Endothelial cell of umbilical vein (primary cell): Measurements from ENCODE around the gene ZNF740. TPM values are rescaled to one million over a fixed set of nuclear protein-coding genes. Genes with fewer than 3 reads are reported as not detected.

Source experiments
- BruUV-seq: library from RNA; stranded (reverse); fragments of 400-500 nt; replicated peaks from 2 replicates; lab custom pipeline; 2021; lab: Mats Ljungman, UMichigan
- CTCF ChIA-PET: fragments of 300-600, 350-600 bp; sonication (Branson Sonifier 250); formaldehyde crosslinking; loops from one replicate; lab custom pipeline; 2021; ENCODE audit warnings: antibody characterized with exemption, inconsistent platforms; lab: Charles Lee
- POLR2A ChIA-PET: fragments of 300-600, 350-600 bp; sonication (Branson Sonifier 250); formaldehyde crosslinking; loops from one replicate; lab custom pipeline; 2021; ENCODE audit warnings: antibody characterized with exemption, inconsistent platforms; lab: Charles Lee
- DNase-seq: peaks from one replicate; pipeline ENCODE4 v3.0.0-alpha.2; 2011; ENCODE audit warnings: low read depth, low spot score
- FAIRE-seq: peaks from 2 replicates; lab custom pipeline; 2011; peaks lifted over from hg19 to GRCh38; lab: Jason Lieb, UNC
- H2AFZ ChIP-seq: 2 replicates; pipeline ENCODE4 v1.6.0; 2012; ENCODE audit warnings: low read depth, low read length, control low read depth, inconsistent platforms
- H3K27ac ChIP-seq: 2 replicates; pipeline ENCODE4 v1.5.1; 2011; ENCODE audit warnings: low read depth, mild to moderate bottlenecking, control low read depth, low read length, moderate library complexity; ENCODE audit not compliant: insufficient read depth
- H3K27me3 ChIP-seq, 2 experiments: 2 replicates each; pipeline versions ENCODE4 v1.6.0 to v1.6.1; 2011; ENCODE audit warnings: low read length in 2 of 2, mixed read lengths in 1 of 2; ENCODE audit not compliant: control insufficient read depth in 2 of 2, insufficient read depth in 2 of 2
- H3K36me3 ChIP-seq, 2 experiments: 2 replicates in 1 of 2; 3 replicates in 1 of 2; pipeline ENCODE4 v1.5.1; 2011; ENCODE audit warnings: low read length in 2 of 2, mild to moderate bottlenecking in 1 of 2, moderate library complexity in 1 of 2; ENCODE audit not compliant: control insufficient read depth in 2 of 2, insufficient read depth in 2 of 2; ENCODE audit errors: extremely low read depth in 1 of 2
- H3K4me1 ChIP-seq: 3 replicates; pipeline ENCODE4 v1.5.1; 2011; ENCODE audit warnings: mild to moderate bottlenecking, low read length; ENCODE audit not compliant: control insufficient read depth, insufficient read depth; ENCODE audit errors: extremely low read depth
- H3K4me2 ChIP-seq: 2 replicates; pipeline ENCODE4 v1.6.1; 2011; ENCODE audit warnings: low read length, control low read depth, mixed read lengths; ENCODE audit not compliant: insufficient read depth
- H3K4me3 ChIP-seq, 3 experiments: fragments of 200-600 bp in 1 of 3; sonication (generic), shearing (Covaris generic) in 1 of 3; replicated peaks in 1 of 3; 2 replicates each; pipeline ENCODE4 v1.5.1; 2011 to 2016; ENCODE audit warnings: control low read depth in 3 of 3, low read length in 3 of 3, mild to moderate bottlenecking in 2 of 3, inconsistent platforms in 1 of 3, low read depth in 1 of 3, moderate library complexity in 1 of 3; ENCODE audit not compliant: insufficient read depth in 1 of 3
- H3K79me2 ChIP-seq: 2 replicates; pipeline ENCODE4 v1.6.0; 2012; ENCODE audit warnings: low read length, inconsistent platforms; ENCODE audit not compliant: control insufficient read depth, insufficient read depth
- H3K9ac ChIP-seq: replicated peaks from 2 replicates; pipeline ENCODE3; 2011; ENCODE audit warnings: low read length, control low read depth; ENCODE audit not compliant: insufficient read depth; ENCODE audit errors: extremely low read depth
- H3K9me1 ChIP-seq: replicated peaks from 3 replicates; pipeline ENCODE4 v1.6.0; 2011; ENCODE audit warnings: mild to moderate bottlenecking, low read length; ENCODE audit not compliant: control insufficient read depth, insufficient read depth; ENCODE audit errors: extremely low read depth
- H3K9me3 ChIP-seq: replicated peaks from 2 replicates; pipeline ENCODE4 v1.5.1; 2012; ENCODE audit warnings: low read length, inconsistent platforms; ENCODE audit not compliant: control insufficient read depth, insufficient read depth
- H4K20me1 ChIP-seq: replicated peaks from 2 replicates; pipeline ENCODE3; 2011; ENCODE audit warnings: mild to moderate bottlenecking, low read length; ENCODE audit not compliant: control insufficient read depth, insufficient read depth; ENCODE audit errors: extremely low read depth
- EZH2 ChIP-seq: IDR thresholded peaks from 2 replicates; pipeline ENCODE4 v1.6.1; 2012; ENCODE audit warnings: borderline replicate concordance, low read depth, mild to moderate bottlenecking, moderate library complexity, low read length, inconsistent platforms; ENCODE audit not compliant: severe bottlenecking
- FOS ChIP-seq: IDR thresholded peaks from 2 replicates; pipeline ENCODE4 v1.6.1; 2011; ENCODE audit warnings: mild to moderate bottlenecking, low read length, moderate library complexity, borderline replicate concordance; ENCODE audit not compliant: insufficient read depth
- JUN ChIP-seq: IDR thresholded peaks from 2 replicates; pipeline ENCODE4 v1.6.1; 2011; ENCODE audit warnings: borderline replicate concordance, low read depth; ENCODE audit not compliant: insufficient read length, insufficient read depth
- MYC ChIP-seq: IDR thresholded peaks from one replicate; pipeline ENCODE4 v1.6.1; 2011; ENCODE audit warnings: mild to moderate bottlenecking, low read depth, low read length
- POLR2A ChIP-seq: IDR thresholded peaks from 2 replicates; pipeline ENCODE4 v1.6.1; 2012; ENCODE audit warnings: low read depth, mild to moderate bottlenecking, control low read depth, low read length
- POLR2AphosphoS5 ChIP-seq: IDR thresholded peaks from 2 replicates; pipeline ENCODE4 v1.6.1; 2012; ENCODE audit warnings: low read depth, mild to moderate bottlenecking, control low read depth, low read length, moderate library complexity; ENCODE audit not compliant: insufficient read depth
- dilution Hi-C: fragments of 300-500 bp; cut with MboI; formaldehyde crosslinking; loops from one replicate; pipeline ENCODE4 v1.15.0; 2019; ENCODE audit warnings: low sequenced_read_pairs; ENCODE audit not compliant: extremely low pct_ligation_motif_present
- intact Hi-C: fragments of 100-400 bp; cut with micrococcal nuclease; formaldehyde crosslinking; loops from one replicate; pipeline ENCODE4 v1.10.0; 2022
- polyA plus RNA-seq, 4 experiments: library from polyadenylated mRNA; depleted of rRNA in 3 of 4; stranded (reverse) in 3 of 4; unstranded in 1 of 4; fragments of >200 nt; gene quantifications; 2 replicates each; pipeline versions ENCODE4 v1.2.1 to v1.2.3, GENCODE V29; 2011 to 2012; ENCODE audit warnings: missing spikeins in 1 of 4
- total RNA-seq: library from RNA; stranded (reverse); gene quantifications from 2 replicates; pipeline ENCODE4 v1.2.3, GENCODE V29; 2021
- TF ChIP-seq, protein P1 (sequence below): IDR thresholded peaks from 2 replicates; pipeline ENCODE4 v1.6.1; 2011; ENCODE audit not compliant: insufficient read depth, insufficient read length

Gene ZNF740
- total and polyA plus RNA-seq, 2 donors (not counting 3 experiments of a cell fraction or from before 2014, with no cell fraction given): 10.5 to 38.1 TPM

- H4K20me1 ChIP-seq: no peaks in the 10 kb centered on the region
- CTCF ChIA-PET: interaction anchor here (0.6 to 6.7 kb wide), 43 partner anchors 9 to 159 kb away, joined by 3 to 249 read pairs (median 5); partner anchors contain the start of genes AAAS, CSAD, ESPL1 and IGFBP6
- H3K27me3 ChIP-seq: peaks cover 0 to 2% of the 10 kb centered on the region in 2 experiments
- H3K27ac ChIP-seq: no peak overlapping the region
- H3K4me2 ChIP-seq: no peak overlapping the region
- H3K79me2 ChIP-seq: no peaks in the 10 kb centered on the region
- FAIRE-seq (no peak), DNase-seq (no peak)
- H3K9me3 ChIP-seq: no peaks in the 10 kb centered on the region
- no peaks in the 10 kb centered on the region for H3K9me1 ChIP-seq
- POLR2A ChIA-PET: interaction anchor here (1.3 kb wide), 1 partner anchor 132 kb away, joined by 3 read pairs; no protein-coding TSS in a partner anchor
- H3K4me1 ChIP-seq: peaks cover 6% of the 10 kb centered on the region
- H2AFZ ChIP-seq: peak overlapping the region; percentile 95
- TF ChIP-seq EZH2 (no peak), JUN (no peak), FOS (no peak), POLR2AphosphoS5 (no peak)
- TF ChIP-seq, protein P1, sequence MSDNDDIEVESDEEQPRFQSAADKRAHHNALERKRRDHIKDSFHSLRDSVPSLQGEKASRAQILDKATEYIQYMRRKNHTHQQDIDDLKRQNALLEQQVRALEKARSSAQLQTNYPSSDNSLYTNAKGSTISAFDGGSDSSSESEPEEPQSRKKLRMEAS: no peak
- H3K9ac ChIP-seq: no peak overlapping the region
- BruUV-seq: no TSS peak
- no peak overlapping the region for H3K4me3 ChIP-seq
- dilution Hi-C loops (no loop called here), intact Hi-C loops (loop anchor here (1.0 kb wide), 2 partner anchors 38 to 131 kb away; no protein-coding TSS in a partner anchor)
- H3K36me3 ChIP-seq: no peaks in the 10 kb centered on the region
Observed at GRCh38 chr12:53197011-53197640, 16.6 kb downstream of the ZNF740 start.

DNA sequence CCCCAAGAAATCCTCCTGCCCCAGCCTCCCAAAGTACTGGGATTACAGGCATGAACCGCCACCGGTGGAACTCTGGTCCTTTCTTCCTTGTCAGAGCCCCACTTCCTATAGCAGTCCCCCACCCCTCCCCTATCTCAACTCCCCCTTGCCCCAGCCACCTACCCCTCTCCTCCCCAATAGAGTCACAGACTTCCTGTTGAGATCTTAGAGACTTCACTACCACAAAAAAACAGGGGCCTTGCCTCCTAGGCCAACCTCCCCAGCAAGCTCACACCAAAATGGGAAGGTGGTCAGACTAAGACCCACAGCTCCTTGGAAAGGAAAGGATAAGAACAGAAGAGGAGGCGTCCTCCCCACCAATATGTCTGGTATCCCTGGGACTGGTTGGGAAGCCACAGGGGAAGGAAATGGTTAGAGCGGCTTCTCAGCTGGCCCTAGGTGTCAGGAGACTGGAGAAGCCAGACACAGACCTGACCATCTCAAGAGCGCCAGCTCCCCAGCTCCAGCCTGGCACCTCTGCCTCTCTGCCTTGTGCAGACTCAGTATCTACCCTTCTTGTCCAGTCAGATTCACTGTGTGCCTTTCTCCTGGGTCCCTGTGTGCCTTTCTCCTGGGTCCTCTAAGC lies 18.1 kb downstream of the ZNF740 start:
- DNase-seq (no peak), FAIRE-seq (no peak)
- dilution Hi-C loops (no loop called here), intact Hi-C loops (no loop called here)
- Histone ChIP-seq H3K4me2 (no peak overlapping the region), H3K9me1 (no peaks in the 10 kb centered on the region), H3K27ac (no peak overlapping the region), H3K4me3 (no peak overlapping the region), H3K36me3 (no peaks in the 10 kb centered on the region), H3K4me1 (peaks cover 6% of the 10 kb centered on the region), H3K27me3 (peaks cover 0 to 2% of the 10 kb centered on the region in 2 experiments), H4K20me1 (no peaks in the 10 kb centered on the region), H2AFZ (no peak overlapping the region), H3K79me2 (no peaks in the 10 kb centered on the region), H3K9ac (no peak overlapping the region), H3K9me3 (no peaks in the 10 kb centered on the region)
- CTCF ChIA-PET: interaction anchor here (0.6 to 6.7 kb wide), 23 partner anchors 10 to 155 kb away, joined by 3 to 249 read pairs (median 14); partner anchors contain the start of genes AAAS, CSAD, ESPL1 and PFDN5
- POLR2A ChIA-PET: no interaction called here
- no TSS peak for BruUV-seq
- TF ChIP-seq EZH2 (no peak), POLR2A (no peak), MYC (no peak)
